ENCODE results near the gene OR8G1. TPM values are rescaled to one million over a fixed set of nuclear protein-coding genes. Genes with fewer than 3 reads are reported as not detected.
A peak's percentile ranks its signal among the peaks of the same experiment; 100 is the strongest.

The OR8G1 gene
- total and polyA plus RNA-seq, 9 of the 15 experiments (the other 6 are each of a cell fraction or from before 2014, with no cell fraction given) = 0.03 to 1.4 (median 0.51) TPM; not detected in 1

DNA sequence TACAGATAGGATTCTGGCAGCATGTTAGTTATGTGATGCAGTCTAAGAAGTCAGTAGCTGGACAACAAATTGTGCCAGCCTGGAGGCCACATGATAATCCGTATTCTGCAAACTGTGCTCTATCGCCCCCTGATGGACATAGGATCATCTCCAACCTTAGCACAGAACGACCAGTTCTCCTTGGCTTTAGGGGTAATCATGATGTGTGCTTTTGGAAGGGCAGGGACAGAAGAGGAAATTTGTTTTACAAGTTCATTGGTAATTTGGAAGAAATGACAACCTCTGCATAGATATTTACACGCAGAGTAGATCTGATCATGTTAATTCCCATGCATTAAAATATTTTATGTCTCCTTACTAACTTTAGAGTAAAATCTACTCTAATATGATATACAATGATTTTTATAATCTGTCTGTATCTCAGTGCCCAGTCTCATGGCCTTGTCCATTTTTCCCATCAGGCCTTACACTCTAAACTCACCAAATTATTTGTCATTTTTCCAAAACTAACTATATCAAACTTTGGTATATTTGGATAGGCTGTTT, 45.6 kb upstream of the OR8G1 start (continued):
- TF ChIP-seq, protein P1, sequence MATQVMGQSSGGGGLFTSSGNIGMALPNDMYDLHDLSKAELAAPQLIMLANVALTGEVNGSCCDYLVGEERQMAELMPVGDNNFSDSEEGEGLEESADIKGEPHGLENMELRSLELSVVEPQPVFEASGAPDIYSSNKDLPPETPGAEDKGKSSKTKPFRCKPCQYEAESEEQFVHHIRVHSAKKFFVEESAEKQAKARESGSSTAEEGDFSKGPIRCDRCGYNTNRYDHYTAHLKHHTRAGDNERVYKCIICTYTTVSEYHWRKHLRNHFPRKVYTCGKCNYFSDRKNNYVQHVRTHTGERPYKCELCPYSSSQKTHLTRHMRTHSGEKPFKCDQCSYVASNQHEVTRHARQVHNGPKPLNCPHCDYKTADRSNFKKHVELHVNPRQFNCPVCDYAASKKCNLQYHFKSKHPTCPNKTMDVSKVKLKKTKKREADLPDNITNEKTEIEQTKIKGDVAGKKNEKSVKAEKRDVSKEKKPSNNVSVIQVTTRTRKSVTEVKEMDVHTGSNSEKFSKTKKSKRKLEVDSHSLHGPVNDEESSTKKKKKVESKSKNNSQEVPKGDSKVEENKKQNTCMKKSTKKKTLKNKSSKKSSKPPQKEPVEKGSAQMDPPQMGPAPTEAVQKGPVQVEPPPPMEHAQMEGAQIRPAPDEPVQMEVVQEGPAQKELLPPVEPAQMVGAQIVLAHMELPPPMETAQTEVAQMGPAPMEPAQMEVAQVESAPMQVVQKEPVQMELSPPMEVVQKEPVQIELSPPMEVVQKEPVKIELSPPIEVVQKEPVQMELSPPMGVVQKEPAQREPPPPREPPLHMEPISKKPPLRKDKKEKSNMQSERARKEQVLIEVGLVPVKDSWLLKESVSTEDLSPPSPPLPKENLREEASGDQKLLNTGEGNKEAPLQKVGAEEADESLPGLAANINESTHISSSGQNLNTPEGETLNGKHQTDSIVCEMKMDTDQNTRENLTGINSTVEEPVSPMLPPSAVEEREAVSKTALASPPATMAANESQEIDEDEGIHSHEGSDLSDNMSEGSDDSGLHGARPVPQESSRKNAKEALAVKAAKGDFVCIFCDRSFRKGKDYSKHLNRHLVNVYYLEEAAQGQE (IDR thresholded peaks at IDR 0.05; ENCODE audit: borderline replicate concordance) = peak; percentile 76
- TF ChIP-seq, protein P1 (CRISPR knock-in tag; IDR thresholded peaks at IDR 0.05; ENCODE audit: low read depth) = no peak
- TF ChIP-seq, protein P2, sequence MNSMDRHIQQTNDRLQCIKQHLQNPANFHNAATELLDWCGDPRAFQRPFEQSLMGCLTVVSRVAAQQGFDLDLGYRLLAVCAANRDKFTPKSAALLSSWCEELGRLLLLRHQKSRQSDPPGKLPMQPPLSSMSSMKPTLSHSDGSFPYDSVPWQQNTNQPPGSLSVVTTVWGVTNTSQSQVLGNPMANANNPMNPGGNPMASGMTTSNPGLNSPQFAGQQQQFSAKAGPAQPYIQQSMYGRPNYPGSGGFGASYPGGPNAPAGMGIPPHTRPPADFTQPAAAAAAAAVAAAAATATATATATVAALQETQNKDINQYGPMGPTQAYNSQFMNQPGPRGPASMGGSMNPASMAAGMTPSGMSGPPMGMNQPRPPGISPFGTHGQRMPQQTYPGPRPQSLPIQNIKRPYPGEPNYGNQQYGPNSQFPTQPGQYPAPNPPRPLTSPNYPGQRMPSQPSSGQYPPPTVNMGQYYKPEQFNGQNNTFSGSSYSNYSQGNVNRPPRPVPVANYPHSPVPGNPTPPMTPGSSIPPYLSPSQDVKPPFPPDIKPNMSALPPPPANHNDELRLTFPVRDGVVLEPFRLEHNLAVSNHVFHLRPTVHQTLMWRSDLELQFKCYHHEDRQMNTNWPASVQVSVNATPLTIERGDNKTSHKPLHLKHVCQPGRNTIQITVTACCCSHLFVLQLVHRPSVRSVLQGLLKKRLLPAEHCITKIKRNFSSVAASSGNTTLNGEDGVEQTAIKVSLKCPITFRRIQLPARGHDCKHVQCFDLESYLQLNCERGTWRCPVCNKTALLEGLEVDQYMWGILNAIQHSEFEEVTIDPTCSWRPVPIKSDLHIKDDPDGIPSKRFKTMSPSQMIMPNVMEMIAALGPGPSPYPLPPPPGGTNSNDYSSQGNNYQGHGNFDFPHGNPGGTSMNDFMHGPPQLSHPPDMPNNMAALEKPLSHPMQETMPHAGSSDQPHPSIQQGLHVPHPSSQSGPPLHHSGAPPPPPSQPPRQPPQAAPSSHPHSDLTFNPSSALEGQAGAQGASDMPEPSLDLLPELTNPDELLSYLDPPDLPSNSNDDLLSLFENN (IDR thresholded peaks at IDR 0.05; ENCODE audit: low read depth in 2 of 2, low read length in 2 of 2) = no peak
- TF ChIP-seq RBM14 (IDR thresholded peaks at IDR 0.05; ENCODE audit: borderline replicate concordance, insufficient read depth, low read depth, low read length) = no peak
- TF ChIP-seq, protein P3, sequence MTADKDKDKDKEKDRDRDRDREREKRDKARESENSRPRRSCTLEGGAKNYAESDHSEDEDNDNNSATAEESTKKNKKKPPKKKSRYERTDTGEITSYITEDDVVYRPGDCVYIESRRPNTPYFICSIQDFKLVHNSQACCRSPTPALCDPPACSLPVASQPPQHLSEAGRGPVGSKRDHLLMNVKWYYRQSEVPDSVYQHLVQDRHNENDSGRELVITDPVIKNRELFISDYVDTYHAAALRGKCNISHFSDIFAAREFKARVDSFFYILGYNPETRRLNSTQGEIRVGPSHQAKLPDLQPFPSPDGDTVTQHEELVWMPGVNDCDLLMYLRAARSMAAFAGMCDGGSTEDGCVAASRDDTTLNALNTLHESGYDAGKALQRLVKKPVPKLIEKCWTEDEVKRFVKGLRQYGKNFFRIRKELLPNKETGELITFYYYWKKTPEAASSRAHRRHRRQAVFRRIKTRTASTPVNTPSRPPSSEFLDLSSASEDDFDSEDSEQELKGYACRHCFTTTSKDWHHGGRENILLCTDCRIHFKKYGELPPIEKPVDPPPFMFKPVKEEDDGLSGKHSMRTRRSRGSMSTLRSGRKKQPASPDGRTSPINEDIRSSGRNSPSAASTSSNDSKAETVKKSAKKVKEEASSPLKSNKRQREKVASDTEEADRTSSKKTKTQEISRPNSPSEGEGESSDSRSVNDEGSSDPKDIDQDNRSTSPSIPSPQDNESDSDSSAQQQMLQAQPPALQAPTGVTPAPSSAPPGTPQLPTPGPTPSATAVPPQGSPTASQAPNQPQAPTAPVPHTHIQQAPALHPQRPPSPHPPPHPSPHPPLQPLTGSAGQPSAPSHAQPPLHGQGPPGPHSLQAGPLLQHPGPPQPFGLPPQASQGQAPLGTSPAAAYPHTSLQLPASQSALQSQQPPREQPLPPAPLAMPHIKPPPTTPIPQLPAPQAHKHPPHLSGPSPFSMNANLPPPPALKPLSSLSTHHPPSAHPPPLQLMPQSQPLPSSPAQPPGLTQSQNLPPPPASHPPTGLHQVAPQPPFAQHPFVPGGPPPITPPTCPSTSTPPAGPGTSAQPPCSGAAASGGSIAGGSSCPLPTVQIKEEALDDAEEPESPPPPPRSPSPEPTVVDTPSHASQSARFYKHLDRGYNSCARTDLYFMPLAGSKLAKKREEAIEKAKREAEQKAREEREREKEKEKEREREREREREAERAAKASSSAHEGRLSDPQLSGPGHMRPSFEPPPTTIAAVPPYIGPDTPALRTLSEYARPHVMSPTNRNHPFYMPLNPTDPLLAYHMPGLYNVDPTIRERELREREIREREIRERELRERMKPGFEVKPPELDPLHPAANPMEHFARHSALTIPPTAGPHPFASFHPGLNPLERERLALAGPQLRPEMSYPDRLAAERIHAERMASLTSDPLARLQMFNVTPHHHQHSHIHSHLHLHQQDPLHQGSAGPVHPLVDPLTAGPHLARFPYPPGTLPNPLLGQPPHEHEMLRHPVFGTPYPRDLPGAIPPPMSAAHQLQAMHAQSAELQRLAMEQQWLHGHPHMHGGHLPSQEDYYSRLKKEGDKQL (CRISPR knock-in tag; IDR thresholded peaks at IDR 0.05; ENCODE audit: borderline replicate concordance) = no peak
- peak in 1 of 2 experiments; percentile 53; a peak in 1 of 3 replicates for TF ChIP-seq CBX3 (IDR thresholded peaks at IDR 0.05; ENCODE audit: borderline replicate concordance in 1 of 2, low read length in 2 of 2)

All from K562 (cell line).